ENCODE data around the gene PITPNM3. TPM values are rescaled to one million over a fixed set of nuclear protein-coding genes. Genes with fewer than 3 reads are reported as not detected.

Gene PITPNM3
- total RNA-seq, 1 donor from 2014 or later = 1.3 TPM

DNA sequence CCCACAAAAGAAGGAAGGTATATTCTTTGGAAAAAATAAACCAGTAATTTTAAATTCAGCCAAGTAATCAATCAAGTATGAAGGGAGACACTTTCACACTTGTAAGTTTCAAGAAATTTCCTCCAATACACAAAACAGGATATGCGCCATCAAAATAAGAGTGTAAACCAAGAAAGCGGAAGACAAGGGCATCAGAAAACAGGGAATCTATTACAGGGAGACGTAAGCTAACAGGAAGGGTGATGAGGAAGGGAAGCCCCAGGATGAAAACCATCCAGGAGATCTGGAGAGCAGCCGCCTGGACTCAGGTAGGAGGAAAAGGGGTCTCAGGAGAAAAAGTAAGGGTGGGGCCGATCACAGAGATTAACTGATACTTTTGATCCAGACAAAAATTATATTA, 31.8 kb upstream of the PITPNM3 start:
- no peak for DNase-seq (ENCODE audit: low read depth)
- TF ChIP-seq, protein P1, sequence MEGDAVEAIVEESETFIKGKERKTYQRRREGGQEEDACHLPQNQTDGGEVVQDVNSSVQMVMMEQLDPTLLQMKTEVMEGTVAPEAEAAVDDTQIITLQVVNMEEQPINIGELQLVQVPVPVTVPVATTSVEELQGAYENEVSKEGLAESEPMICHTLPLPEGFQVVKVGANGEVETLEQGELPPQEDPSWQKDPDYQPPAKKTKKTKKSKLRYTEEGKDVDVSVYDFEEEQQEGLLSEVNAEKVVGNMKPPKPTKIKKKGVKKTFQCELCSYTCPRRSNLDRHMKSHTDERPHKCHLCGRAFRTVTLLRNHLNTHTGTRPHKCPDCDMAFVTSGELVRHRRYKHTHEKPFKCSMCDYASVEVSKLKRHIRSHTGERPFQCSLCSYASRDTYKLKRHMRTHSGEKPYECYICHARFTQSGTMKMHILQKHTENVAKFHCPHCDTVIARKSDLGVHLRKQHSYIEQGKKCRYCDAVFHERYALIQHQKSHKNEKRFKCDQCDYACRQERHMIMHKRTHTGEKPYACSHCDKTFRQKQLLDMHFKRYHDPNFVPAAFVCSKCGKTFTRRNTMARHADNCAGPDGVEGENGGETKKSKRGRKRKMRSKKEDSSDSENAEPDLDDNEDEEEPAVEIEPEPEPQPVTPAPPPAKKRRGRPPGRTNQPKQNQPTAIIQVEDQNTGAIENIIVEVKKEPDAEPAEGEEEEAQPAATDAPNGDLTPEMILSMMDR (conservative IDR thresholded peaks at IDR 0.05; ENCODE audit: low read depth, low read length) = no peak
- no peak overlapping the region for H3K4me3 ChIP-seq (ENCODE audit: low read depth, low read length)

DNA sequence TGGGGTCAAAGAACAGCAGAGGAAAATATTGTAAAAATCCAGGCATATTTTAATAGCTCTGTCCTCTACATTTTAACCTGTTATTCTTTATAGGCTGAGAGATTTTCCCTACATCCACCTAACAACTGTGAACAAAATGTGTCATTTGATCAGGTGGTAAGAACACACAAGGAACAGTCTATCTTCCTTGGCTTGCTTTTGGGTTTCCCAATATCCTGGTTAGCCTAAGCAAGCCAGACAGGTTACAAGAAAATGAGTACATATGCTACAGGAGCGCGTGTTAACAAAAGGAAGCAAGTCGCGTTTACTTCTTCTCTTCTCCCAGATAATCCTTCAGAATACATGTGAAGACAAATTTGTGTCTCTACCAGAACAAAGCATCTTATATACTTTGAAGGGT, 31.0 kb upstream of the PITPNM3 start:
- no peak overlapping the region for H3K4me3 ChIP-seq (ENCODE audit: low read depth, low read length)
- TF ChIP-seq, protein P1 (conservative IDR thresholded peaks at IDR 0.05; ENCODE audit: low read depth, low read length) = no peak
- DNase-seq (ENCODE audit: low read depth) = no peak

DNA sequence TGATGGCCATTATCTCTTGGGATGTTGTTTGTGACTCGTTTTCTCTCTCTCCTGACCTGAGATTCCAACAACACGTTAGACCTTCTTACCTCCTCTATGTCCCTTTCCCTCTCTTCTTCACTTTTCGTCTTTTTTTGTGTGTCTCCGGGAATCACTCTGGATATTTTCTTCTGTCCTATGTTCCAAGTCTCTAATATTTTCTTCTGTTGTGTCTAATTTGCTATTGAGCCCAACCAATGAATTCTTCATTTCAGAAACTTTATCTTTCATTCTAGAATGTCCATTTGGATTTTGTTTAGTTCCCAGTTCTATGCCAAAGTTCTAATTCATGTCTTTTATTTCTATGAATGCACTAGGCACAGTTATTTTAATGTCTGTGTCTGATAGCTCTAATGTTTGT, 27.1 kb upstream of the PITPNM3 start:
- no peak overlapping the region for H3K4me3 ChIP-seq (ENCODE audit: low read depth, low read length)
- TF ChIP-seq, protein P1 (conservative IDR thresholded peaks at IDR 0.05; ENCODE audit: low read depth, low read length) = no peak
- DNase-seq (ENCODE audit: low read depth) = no peak

DNA sequence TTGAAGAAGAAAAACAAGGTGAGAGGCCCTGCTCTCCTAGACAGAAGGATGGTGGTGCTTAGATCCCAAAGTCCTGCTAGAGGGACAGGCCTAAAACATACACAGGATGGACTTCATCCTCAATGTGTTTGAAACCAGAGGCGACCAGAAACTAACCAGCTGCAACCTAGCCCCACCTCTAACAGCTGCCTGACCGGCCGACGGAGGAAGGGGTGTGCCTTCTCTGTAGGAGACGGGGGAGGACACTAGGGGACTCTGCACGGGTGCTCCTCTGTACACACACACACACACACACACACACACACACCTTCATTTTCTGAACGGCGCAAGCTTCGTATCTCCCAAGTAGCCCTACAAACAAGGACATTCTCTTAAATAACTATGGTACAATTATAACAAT, 24.3 kb upstream of the PITPNM3 start:
- no peak overlapping the region for H3K4me3 ChIP-seq (ENCODE audit: low read depth, low read length)
- TF ChIP-seq, protein P1 (conservative IDR thresholded peaks at IDR 0.05; ENCODE audit: low read depth, low read length) = no peak

DNA sequence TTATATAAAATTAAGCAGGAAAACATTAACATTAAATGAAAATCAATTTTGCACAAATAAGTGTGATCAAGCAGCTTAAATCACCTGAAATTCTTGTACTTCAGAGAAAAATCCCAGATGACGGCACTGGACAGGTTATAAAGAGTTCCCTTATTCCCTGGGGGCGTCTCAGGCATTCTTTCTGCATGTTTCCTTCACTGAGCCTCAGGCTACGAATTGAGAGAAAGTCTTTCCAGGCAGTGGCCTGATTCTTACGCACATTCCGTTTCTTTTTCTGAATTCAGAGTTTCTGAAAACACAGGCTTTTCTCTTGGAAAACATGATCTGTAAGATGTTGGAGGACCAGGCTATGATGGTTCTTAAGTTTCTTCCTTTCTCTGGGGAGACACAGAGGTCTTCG, 22.1 kb upstream of the PITPNM3 start:
- DNase-seq (ENCODE audit: low read depth) = no peak
- TF ChIP-seq, protein P1 (conservative IDR thresholded peaks at IDR 0.05; ENCODE audit: low read depth, low read length) = no peak
- no peak overlapping the region for H3K4me3 ChIP-seq (ENCODE audit: low read depth, low read length)

More for the DNA sequence above, 24.3 kb upstream of the PITPNM3 start:
- no peak for DNase-seq (ENCODE audit: low read depth)

DNA sequence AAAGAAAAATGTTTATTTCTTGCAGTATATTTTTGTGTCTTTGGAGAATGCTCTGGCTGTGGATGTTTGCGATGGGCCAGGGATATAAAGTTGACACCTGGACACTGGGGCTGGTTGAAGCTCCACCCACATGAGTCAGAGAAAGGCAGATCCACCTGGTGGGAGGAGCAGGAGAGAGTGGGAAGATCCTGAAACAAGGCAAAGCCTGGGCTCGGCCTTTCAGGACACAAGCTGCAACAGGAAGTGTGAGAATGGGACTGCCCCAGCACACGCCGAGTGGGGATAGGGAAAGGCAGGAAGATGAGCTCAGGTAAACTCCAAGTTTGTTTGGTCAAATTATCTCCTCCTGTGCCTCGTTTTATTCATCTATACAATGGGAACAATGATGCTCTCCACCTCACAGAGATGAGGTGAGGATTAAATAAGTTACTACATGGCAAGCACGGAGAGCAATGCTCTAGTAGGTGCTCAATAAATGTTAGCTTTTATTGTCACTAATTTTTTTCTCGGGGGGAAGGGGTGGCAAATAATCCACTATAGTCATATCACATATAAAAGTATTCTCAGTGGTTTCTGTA, 21.4 kb upstream of the PITPNM3 start:
- DNase-seq (ENCODE audit: low read depth) = no peak
- TF ChIP-seq, protein P1 (conservative IDR thresholded peaks at IDR 0.05; ENCODE audit: low read depth, low read length) = no peak
- H3K4me3 ChIP-seq (ENCODE audit: low read depth, low read length) = no peak overlapping the region

DNA sequence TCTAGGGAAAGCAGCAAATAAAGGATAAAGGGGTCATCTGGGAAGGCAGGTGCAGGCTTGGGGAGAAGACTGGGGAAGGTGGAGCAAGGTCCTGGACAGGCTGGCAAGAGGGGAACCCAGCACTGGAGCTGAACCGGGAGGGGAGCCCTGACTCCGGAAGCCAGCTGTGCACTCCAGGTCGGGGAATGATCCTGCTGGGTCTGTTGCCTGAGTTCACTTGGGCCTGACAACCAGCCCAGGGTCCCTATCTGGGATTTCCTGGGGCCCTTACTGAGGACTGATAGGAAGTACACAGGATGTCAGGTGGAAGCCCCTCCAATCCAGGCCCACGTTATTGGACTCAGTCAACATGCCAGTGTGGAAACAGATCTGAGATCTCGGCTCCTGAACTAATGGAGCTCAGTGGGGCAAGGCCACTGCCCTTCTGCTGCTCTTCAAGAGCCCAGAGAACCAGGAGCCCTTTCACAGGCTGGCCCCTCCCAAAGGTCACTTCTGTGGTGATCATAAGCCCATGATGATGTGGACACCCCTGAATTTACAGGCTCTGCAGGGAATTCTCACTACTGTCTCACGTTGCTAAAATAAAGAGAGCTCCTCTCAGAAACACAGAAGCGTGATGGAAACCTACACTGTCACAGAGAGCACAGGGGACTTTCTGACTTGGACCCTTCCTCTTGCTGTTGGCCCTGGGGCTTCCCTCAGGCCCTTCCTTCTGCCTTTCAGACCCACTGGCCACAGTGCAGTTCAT, 19.9 kb upstream of the PITPNM3 start:
- no peak overlapping the region for H3K4me3 ChIP-seq (ENCODE audit: low read depth, low read length)
- no peak for DNase-seq (ENCODE audit: low read depth)
- TF ChIP-seq, protein P1 (conservative IDR thresholded peaks at IDR 0.05; ENCODE audit: low read depth, low read length) = no peak
